IMR-90 (cell line): ENCODE data around the gene SNTG2.

Source experiments
- CEBPB ChIP-seq: IDR thresholded peaks from 2 replicates; pipeline ENCODE4 v1.6.1; 2012; ENCODE audit warnings: low read depth, low read length, improper control_type of control experiment
- MXI1 ChIP-seq: IDR thresholded peaks from 2 replicates; pipeline ENCODE4 v1.6.1; 2012; ENCODE audit warnings: low read depth, mild to moderate bottlenecking, low read length, moderate library complexity, borderline replicate concordance
- POLR2A ChIP-seq: IDR thresholded peaks from 2 replicates; pipeline ENCODE4 v1.6.1; 2012; ENCODE audit warnings: mild to moderate bottlenecking, low read depth, low read length
- RAD21 ChIP-seq: IDR thresholded peaks from 2 replicates; pipeline ENCODE4 v1.6.1; 2012; ENCODE audit warnings: low read length, improper control_type of control experiment
- RFX5 ChIP-seq: IDR thresholded peaks from 2 replicates; pipeline ENCODE4 v1.8.0; 2012; ENCODE audit warnings: low read depth, mild to moderate bottlenecking, low read length, moderate library complexity
- SMC3 ChIP-seq: fragments of 150-350 bp; IDR thresholded peaks from 2 replicates; pipeline ENCODE4 v1.6.1; 2016; ENCODE audit warnings: low read depth, mild to moderate bottlenecking, antibody characterized with exemption, low read length, moderate library complexity
- TF ChIP-seq, protein P1 (sequence below): conservative IDR thresholded peaks from 2 replicates; pipeline ENCODE4 v1.5.1; 2012; ENCODE audit warnings: mild to moderate bottlenecking, low read depth, low read length, improper control_type of control experiment
- TF ChIP-seq, protein P2 (sequence below): fragments of 150-350 bp; IDR thresholded peaks from 2 replicates; pipeline ENCODE4 v1.6.1; 2017; ENCODE audit warnings: mild to moderate bottlenecking, antibody characterized with exemption, low read length, low read depth

GRCh38 chr2:1373830-1374229 is 423.2 kb downstream of the SNTG2 start:
- TF ChIP-seq, protein P1, sequence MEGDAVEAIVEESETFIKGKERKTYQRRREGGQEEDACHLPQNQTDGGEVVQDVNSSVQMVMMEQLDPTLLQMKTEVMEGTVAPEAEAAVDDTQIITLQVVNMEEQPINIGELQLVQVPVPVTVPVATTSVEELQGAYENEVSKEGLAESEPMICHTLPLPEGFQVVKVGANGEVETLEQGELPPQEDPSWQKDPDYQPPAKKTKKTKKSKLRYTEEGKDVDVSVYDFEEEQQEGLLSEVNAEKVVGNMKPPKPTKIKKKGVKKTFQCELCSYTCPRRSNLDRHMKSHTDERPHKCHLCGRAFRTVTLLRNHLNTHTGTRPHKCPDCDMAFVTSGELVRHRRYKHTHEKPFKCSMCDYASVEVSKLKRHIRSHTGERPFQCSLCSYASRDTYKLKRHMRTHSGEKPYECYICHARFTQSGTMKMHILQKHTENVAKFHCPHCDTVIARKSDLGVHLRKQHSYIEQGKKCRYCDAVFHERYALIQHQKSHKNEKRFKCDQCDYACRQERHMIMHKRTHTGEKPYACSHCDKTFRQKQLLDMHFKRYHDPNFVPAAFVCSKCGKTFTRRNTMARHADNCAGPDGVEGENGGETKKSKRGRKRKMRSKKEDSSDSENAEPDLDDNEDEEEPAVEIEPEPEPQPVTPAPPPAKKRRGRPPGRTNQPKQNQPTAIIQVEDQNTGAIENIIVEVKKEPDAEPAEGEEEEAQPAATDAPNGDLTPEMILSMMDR: no peak
- TF ChIP-seq RAD21 (no peak), RFX5 (no peak), POLR2A (no peak), CEBPB (no peak), MXI1 (no peak), SMC3 (no peak)
- TF ChIP-seq, protein P2, sequence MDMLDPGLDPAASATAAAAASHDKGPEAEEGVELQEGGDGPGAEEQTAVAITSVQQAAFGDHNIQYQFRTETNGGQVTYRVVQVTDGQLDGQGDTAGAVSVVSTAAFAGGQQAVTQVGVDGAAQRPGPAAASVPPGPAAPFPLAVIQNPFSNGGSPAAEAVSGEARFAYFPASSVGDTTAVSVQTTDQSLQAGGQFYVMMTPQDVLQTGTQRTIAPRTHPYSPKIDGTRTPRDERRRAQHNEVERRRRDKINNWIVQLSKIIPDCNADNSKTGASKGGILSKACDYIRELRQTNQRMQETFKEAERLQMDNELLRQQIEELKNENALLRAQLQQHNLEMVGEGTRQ: no peak
